ENCODE results near the gene PCED1B.
A peak's percentile ranks its signal among the peaks of the same experiment; 100 is the strongest.
"Not testable (repeated sequence)": the region's sequence is repeated elsewhere in the genome, so short reads cannot be mapped to it uniquely, and the experiment has no call there.

PCED1B gene

DNA sequence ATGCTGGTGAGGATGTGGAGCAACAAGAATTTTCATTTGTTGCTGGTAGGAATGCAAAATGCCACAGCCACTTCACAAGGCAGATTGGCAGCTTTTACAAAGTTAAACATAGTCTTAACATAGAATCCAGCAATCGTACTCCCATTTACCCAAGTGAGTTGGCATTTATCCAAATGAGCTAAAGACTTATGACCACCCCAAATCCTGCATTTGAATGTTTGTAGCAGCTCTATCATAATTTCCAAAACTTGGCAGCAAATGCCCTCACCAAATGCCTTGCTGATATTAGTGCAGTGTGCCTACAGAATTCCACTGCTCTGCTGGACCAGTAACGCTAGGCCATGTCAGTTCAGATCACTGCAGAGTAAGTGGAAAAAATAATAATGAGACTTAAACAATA lies 121.0 kb downstream of the PCED1B start:
- Histone ChIP-seq H3K9me3 (ENCODE audit: control insufficient read depth, insufficient read depth, low read depth, low read length) (no peaks in the 10 kb centered on the region), H3K4me3 (ENCODE audit: low read depth, low read length) (no peak overlapping the region), H3K4me1 (ENCODE audit: control insufficient read depth, insufficient read depth, low read length) (no peaks in the 10 kb centered on the region), H3K27ac (ENCODE audit: extremely low read depth, low read depth, low read length) (no peak overlapping the region), H3K36me3 (ENCODE audit: control insufficient read depth in 2 of 2, insufficient read depth in 1 of 2, low read length in 2 of 2) (no peaks in the 10 kb centered on the region)
- POLR2A ChIA-PET = no interaction called here
- TF ChIP-seq ZNF350 (tag by site-specific recombination; IDR thresholded peaks at IDR 0.05) = no peak
- TF ChIP-seq ZSCAN30 (tag by site-specific recombination; IDR thresholded peaks at IDR 0.05) = no peak
- TF ChIP-seq ZNF610 (tag by site-specific recombination; IDR thresholded peaks at IDR 0.05; ENCODE audit: borderline replicate concordance) = no peak
- TF ChIP-seq, protein P1, sequence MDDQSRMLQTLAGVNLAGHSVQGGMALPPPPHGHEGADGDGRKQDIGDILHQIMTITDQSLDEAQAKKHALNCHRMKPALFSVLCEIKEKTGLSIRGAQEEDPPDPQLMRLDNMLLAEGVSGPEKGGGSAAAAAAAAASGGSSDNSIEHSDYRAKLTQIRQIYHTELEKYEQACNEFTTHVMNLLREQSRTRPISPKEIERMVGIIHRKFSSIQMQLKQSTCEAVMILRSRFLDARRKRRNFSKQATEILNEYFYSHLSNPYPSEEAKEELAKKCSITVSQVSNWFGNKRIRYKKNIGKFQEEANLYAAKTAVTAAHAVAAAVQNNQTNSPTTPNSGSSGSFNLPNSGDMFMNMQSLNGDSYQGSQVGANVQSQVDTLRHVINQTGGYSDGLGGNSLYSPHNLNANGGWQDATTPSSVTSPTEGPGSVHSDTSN (CRISPR knock-in tag; IDR thresholded peaks at IDR 0.05) = no peak
- TF ChIP-seq ZNF324 (tag by site-specific recombination; IDR thresholded peaks at IDR 0.05) = no peak
- no peak for TF ChIP-seq ZEB2 (tag by site-specific recombination; IDR thresholded peaks at IDR 0.05)
- no peak for TF ChIP-seq ZNF707 (tag by site-specific recombination; IDR thresholded peaks at IDR 0.05)
- TF ChIP-seq, protein P2, sequence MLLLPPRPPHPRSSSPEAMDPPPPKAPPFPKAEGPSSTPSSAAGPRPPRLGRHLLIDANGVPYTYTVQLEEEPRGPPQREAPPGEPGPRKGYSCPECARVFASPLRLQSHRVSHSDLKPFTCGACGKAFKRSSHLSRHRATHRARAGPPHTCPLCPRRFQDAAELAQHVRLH (tag by site-specific recombination; IDR thresholded peaks at IDR 0.05) = no peak
- TF ChIP-seq TCF7L2 (IDR thresholded peaks at IDR 0.05; ENCODE audit: borderline replicate concordance, low read depth, low read length) = no peak
- no peak for TF ChIP-seq ZNF112 (tag by site-specific recombination; IDR thresholded peaks at IDR 0.05)
- CTCF ChIA-PET = interaction anchor here (0.7 kb wide), 1 partner anchor 122 kb away, joined by 3 read pairs; no protein-coding TSS in a partner anchor

DNA sequence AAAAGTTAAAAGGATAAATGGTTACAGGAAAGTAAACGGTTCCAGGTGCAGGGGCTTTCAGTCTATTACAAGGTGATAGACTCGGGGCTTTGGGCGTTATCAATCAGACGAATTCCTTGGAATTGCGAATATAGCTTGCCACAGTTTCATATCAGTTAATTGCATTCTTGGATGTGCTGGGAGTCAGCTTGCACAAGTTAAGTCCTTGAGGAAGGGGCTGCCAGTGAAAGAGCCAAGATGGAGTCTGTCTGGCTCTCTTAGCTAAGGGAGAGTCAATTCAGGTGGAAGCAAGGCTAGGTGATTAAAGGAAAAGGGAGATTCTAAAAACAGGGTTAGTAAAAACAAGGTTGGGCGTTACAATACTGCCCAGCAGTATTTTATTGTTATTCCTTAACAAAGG lies 121.8 kb downstream of the PCED1B start:
- TF ChIP-seq, protein P3, sequence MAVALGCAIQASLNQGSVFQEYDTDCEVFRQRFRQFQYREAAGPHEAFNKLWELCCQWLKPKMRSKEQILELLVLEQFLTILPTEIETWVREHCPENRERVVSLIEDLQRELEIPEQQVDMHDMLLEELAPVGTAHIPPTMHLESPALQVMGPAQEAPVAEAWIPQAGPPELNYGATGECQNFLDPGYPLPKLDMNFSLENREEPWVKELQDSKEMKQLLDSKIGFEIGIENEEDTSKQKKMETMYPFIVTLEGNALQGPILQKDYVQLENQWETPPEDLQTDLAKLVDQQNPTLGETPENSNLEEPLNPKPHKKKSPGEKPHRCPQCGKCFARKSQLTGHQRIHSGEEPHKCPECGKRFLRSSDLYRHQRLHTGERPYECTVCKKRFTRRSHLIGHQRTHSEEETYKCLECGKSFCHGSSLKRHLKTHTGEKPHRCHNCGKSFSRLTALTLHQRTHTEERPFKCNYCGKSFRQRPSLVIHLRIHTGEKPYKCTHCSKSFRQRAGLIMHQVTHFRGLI (tag by site-specific recombination; IDR thresholded peaks at IDR 0.05) = 0 out of 2 replicates have a peak, but pooled peaks have one; percentile 30
- H3K36me3 ChIP-seq (ENCODE audit: control insufficient read depth in 2 of 2, insufficient read depth in 1 of 2, low read length in 2 of 2); H3K4me1 ChIP-seq (ENCODE audit: control insufficient read depth, insufficient read depth, low read length); H3K9me3 ChIP-seq (ENCODE audit: control insufficient read depth, insufficient read depth, low read depth, low read length); H3K4me3 ChIP-seq (ENCODE audit: low read depth, low read length); POLR2A ChIA-PET; H3K27ac ChIP-seq (ENCODE audit: extremely low read depth, low read depth, low read length): not testable (repeated sequence)
- CTCF ChIA-PET = interaction anchor here (0.6 kb wide), 1 partner anchor 167 kb away, joined by 3 read pairs; no protein-coding TSS in a partner anchor

DNA sequence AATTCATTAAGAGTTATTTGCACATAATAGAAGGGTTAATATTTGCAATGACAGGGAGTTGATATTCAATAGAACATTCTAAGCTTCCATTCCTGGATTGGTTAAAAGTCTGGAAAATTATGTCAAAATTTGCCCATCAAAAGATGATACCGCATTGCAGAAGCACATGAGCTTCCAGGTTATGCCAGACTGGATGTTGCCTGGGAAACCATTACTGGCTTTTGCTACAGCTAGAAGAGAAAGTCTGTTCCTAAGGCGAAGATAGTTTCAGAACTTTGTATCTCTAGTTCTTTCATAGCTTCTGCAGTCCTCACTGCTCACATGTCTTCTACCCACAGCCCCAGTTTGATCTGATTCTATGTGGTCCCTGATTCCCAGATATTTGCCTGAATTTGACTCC lies 122.8 kb downstream of the PCED1B start:
- TF ChIP-seq ZNF585B (tag by site-specific recombination; IDR thresholded peaks at IDR 0.05) (no peak), ZNF239 (tag by site-specific recombination; IDR thresholded peaks at IDR 0.05) (no peak), ZNF776 (tag by site-specific recombination; IDR thresholded peaks at IDR 0.05; ENCODE audit: borderline replicate concordance) (no peak), ZNF214 (tag by site-specific recombination; IDR thresholded peaks at IDR 0.05; ENCODE audit: borderline replicate concordance) (no peak), ZNF433 (tag by site-specific recombination; IDR thresholded peaks at IDR 0.05; ENCODE audit: low read depth) (no peak), ZNF514 (tag by site-specific recombination; IDR thresholded peaks at IDR 0.05) (no peak), TCF7L2 (IDR thresholded peaks at IDR 0.05; ENCODE audit: borderline replicate concordance, low read depth, low read length) (no peak), ZNF132 (tag by site-specific recombination; IDR thresholded peaks at IDR 0.05; ENCODE audit: borderline replicate concordance) (no peak), ZNF830 (tag by site-specific recombination; IDR thresholded peaks at IDR 0.05; ENCODE audit: low read depth) (no peak), ZNF174 (tag by site-specific recombination; IDR thresholded peaks at IDR 0.05) (no peak), YY2 (tag by site-specific recombination; IDR thresholded peaks at IDR 0.05) (no peak), BCL11A (tag by site-specific recombination; IDR thresholded peaks at IDR 0.05; ENCODE audit: low read depth) (no peak), ZNF529 (tag by site-specific recombination; IDR thresholded peaks at IDR 0.05; ENCODE audit: insufficient replicate concordance) (no peak)
- POLR2A ChIA-PET = no interaction called here
- CTCF ChIA-PET = interaction anchor here (1.0 kb wide), 1 partner anchor 10 kb away, joined by 3 read pairs; no protein-coding TSS in a partner anchor

More for the DNA sequence above, 122.8 kb downstream of the PCED1B start:
- H3K4me1 ChIP-seq (ENCODE audit: control insufficient read depth, insufficient read depth, low read length) = no peaks in the 10 kb centered on the region
- no peak overlapping the region for H3K4me3 ChIP-seq (ENCODE audit: low read depth, low read length)
- H3K9me3 ChIP-seq (ENCODE audit: control insufficient read depth, insufficient read depth, low read depth, low read length) = no peaks in the 10 kb centered on the region
- no peak overlapping the region for H3K27ac ChIP-seq (ENCODE audit: extremely low read depth, low read depth, low read length)
- no peaks in the 10 kb centered on the region for H3K36me3 ChIP-seq (ENCODE audit: control insufficient read depth in 2 of 2, insufficient read depth in 1 of 2, low read length in 2 of 2)

Measured in HEK293 (cell line).